Lung (tissue), 12 donors: Measurements from ENCODE around the gene SPOPL. TPM values are rescaled to one million over a fixed set of nuclear protein-coding genes. Genes with fewer than 3 reads are reported as not detected.
A peak's percentile ranks its signal among the peaks of the same experiment; 100 is the strongest.

Source experiments
- ATAC-seq: fragments of 200-7000 bp; cut with Tn5 transposase; one replicate; pipeline ENCODE4 v1.9.1; 2020; ENCODE audit warnings: moderate number of reproducible peaks; ENCODE audit not compliant: insufficient read depth, low FRiP score
- DNase-seq, 3 donors: peaks; one replicate each; pipeline ENCODE4 v3.0.0-alpha.2; 2013 to 2017
- H3K27ac ChIP-seq, 2 donors: one replicate each; pipeline ENCODE4 v1.5.1; 2013; ENCODE audit warnings: mild to moderate bottlenecking in 2 of 2, moderate library complexity in 2 of 2, control low read depth in 1 of 2, inconsistent platforms in 1 of 2, low read depth in 1 of 2, low read length in 1 of 2
- H3K27me3 ChIP-seq, 3 donors: one replicate each; pipeline ENCODE4 v1.5.1; 2013; ENCODE audit warnings: low read length in 2 of 3; ENCODE audit not compliant: control insufficient read depth in 3 of 3, insufficient read depth in 3 of 3
- H3K36me3 ChIP-seq, 4 donors: one replicate each; pipeline ENCODE4 v1.5.1; 2013; ENCODE audit warnings: low read length in 4 of 4, mild to moderate bottlenecking in 1 of 4, moderate library complexity in 1 of 4; ENCODE audit not compliant: control insufficient read depth in 4 of 4, insufficient read depth in 4 of 4
- H3K4me1 ChIP-seq, 5 donors: one replicate each; pipeline ENCODE4 v1.5.1; 2013; ENCODE audit warnings: low read length in 5 of 5, mild to moderate bottlenecking in 2 of 5, moderate library complexity in 1 of 5; ENCODE audit not compliant: control insufficient read depth in 5 of 5, insufficient read depth in 5 of 5
- H3K4me3 ChIP-seq: one replicate; pipeline ENCODE4 v1.5.1; 2013; ENCODE audit warnings: mild to moderate bottlenecking, control low read depth, moderate library complexity
- H3K9ac ChIP-seq, 2 donors: one replicate each; pipeline ENCODE4 v1.5.1; 2013; ENCODE audit warnings: low read length in 2 of 2, control low read depth in 1 of 2; ENCODE audit not compliant: insufficient read depth in 1 of 2
- H3K9me3 ChIP-seq, 4 donors: one replicate each; pipeline ENCODE4 v1.5.1; 2013; ENCODE audit warnings: low read length in 3 of 4, mild to moderate bottlenecking in 1 of 4, moderate library complexity in 1 of 4; ENCODE audit not compliant: control insufficient read depth in 4 of 4, insufficient read depth in 3 of 4
- WGBS, 2 donors: extraction: QIAGEN DNeasy Blood & Tissue Kit; methylation state at CpG; one replicate each; pipeline ENCODE4 v1.1.7; 2013; 5-methylcytosine and 5-hydroxymethylcytosine counted together
- polyA plus RNA-seq, 2 donors: library from polyadenylated mRNA; stranded (reverse); fragments of 200-250 nt; gene quantifications; one replicate each; pipeline ENCODE4 v1.2.1, GENCODE V29; 2013
- total RNA-seq, 2 donors: library from RNA; depleted of rRNA in 1 of 2; stranded (reverse); fragments of >200 nt in 1 of 2; gene quantifications; one replicate each; pipeline ENCODE4 v1.2.1, GENCODE V29; 2014 to 2021
- TF ChIP-seq, protein P1 (sequence below): IDR thresholded peaks from 2 replicates; pipeline ENCODE4 v1.5.1; 2012; ENCODE audit warnings: mild to moderate bottlenecking; ENCODE audit errors: control extremely low read depth, extremely low read depth
- donor health status: control.
- donor health status: control.
- donor health status: Bipolar disorder and iron deficiency.
- donor health status: healthy.
- donor health status: DM: yes; HTN: yes; CAD: no.

The SPOPL gene
- total and polyA plus RNA-seq, 4 donors, result 4.4 to 39.7 (median 18.2) TPM

DNA sequence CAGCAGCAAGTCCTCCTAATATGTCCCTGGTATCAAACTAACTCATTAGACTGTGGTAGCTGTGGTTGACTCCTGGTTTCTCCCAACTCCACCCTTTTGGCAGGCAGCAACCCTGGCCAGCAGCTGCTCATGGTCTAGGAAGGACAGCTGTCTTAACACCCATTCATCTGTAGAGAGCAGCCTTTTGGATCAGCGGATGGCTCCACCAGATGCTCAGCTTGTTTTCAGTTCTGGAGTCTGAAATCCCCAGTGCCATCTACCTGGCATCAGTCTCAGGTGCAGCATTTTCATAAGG lies 100.5 kb downstream of the SPOPL start:
- TF ChIP-seq, protein P1, sequence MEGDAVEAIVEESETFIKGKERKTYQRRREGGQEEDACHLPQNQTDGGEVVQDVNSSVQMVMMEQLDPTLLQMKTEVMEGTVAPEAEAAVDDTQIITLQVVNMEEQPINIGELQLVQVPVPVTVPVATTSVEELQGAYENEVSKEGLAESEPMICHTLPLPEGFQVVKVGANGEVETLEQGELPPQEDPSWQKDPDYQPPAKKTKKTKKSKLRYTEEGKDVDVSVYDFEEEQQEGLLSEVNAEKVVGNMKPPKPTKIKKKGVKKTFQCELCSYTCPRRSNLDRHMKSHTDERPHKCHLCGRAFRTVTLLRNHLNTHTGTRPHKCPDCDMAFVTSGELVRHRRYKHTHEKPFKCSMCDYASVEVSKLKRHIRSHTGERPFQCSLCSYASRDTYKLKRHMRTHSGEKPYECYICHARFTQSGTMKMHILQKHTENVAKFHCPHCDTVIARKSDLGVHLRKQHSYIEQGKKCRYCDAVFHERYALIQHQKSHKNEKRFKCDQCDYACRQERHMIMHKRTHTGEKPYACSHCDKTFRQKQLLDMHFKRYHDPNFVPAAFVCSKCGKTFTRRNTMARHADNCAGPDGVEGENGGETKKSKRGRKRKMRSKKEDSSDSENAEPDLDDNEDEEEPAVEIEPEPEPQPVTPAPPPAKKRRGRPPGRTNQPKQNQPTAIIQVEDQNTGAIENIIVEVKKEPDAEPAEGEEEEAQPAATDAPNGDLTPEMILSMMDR, result no peak
- no peak for ATAC-seq
- Histone ChIP-seq H3K27me3 (no peaks in the 10 kb centered on the region), H3K4me3 (no peak overlapping the region), H3K27ac (no peak overlapping the region), H3K4me1 (peaks cover 0 to 4% (median 0%) of the 10 kb centered on the region in 5 donors), H3K36me3 (no peaks in the 10 kb centered on the region), H3K9me3 (peaks cover 0 to 2% (median 0%) of the 10 kb centered on the region in 4 donors), H3K9ac (no peak overlapping the region)
- 92 to 100% methylated on average over 1 of the region's 1 CpG for WGBS, 2 donors
- DNase-seq, result no peak

DNA sequence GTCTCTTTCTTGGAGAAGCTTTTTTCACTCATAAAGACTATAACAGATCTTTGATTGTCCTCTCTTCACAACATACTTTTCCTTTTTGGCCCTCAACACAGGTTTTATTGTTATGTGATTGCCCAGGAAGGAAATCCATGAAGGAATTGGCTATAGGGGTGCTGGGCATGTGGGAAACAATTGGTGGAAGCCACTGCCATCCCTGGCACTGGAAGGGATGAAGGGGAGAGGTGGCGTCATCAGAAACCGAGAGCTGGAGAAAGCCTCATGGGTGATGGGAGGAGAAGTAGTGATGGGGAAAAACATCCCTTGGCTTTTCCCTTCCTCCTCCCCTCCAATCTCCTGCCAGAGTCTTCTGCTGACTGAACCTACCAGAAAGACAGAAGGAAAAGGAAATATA lies 106.2 kb downstream of the SPOPL start:
- H3K9ac ChIP-seq, result no peak overlapping the region
- ATAC-seq (no peak), DNase-seq (no peak)
- H3K27me3 ChIP-seq, result no peaks in the 10 kb centered on the region
- no peaks in the 10 kb centered on the region for H3K36me3 ChIP-seq
- WGBS, 2 donors, result 69 to 84% methylated on average over 2 of the region's 2 CpGs
- no peak overlapping the region for H3K4me3 ChIP-seq
- peaks cover 0 to 4% (median 0%) of the 10 kb centered on the region in 5 donors for H3K4me1 ChIP-seq
- H3K27ac ChIP-seq, result peak overlapping the region in 1 of 2 donors; percentile 29
- TF ChIP-seq, protein P1, result no peak
- H3K9me3 ChIP-seq, result no peaks in the 10 kb centered on the region

- 91 to 93% methylated on average over 4 of the region's 4 CpGs for WGBS, 2 donors
- ATAC-seq (no peak), DNase-seq (no peak)
- TF ChIP-seq, protein P1, result no peak
- H3K9ac ChIP-seq, result no peak overlapping the region
- no peaks in the 10 kb centered on the region for H3K4me1 ChIP-seq
- H3K36me3 ChIP-seq, result no peaks in the 10 kb centered on the region
- no peaks in the 10 kb centered on the region for H3K9me3 ChIP-seq
- H3K27me3 ChIP-seq, result no peaks in the 10 kb centered on the region
- H3K4me3 ChIP-seq, result no peak overlapping the region
- H3K27ac ChIP-seq, result no peak overlapping the region
Observed at GRCh38 chr2:138609446-138609845, 107.9 kb downstream of the SPOPL start.

DNA sequence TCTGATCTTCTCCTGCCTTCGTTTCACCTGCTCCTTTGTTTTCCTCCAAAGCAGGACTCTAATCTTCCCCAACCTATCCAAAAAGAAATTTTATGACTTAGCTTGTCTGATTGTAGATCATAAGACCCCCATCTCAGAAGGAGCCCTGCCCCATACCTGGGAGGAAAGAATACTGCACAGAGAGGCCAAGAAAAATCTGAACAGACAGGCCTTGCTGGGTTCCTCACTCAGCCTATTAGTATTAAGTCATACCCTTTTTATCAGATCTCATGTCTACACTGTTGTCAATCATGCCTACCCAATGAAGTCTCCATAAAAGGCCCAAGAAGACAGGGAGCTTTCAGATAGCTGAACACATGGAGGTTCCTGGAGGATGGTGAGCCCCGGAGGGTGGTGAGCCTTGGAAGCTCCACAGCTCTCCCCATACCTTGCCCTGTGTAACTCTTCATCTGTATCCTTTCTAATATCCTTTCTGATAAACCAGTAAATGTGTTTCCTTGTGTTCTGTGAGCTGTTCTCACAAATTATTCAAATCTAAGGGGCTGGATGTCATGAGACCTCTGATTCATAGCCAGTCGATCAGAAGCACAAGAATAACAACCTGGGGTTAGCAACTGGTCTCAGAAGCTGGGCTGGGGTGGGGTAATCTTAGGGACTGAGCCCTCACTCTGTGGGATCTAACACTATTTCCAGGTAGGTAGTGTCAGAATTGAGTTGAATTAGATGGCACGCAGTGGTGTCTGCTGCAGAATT lies 108.8 kb downstream of the SPOPL start:
- 90 to 91% methylated on average over 4 of the region's 4 CpGs for WGBS, 2 donors
- TF ChIP-seq, protein P1, result no peak

More for the DNA sequence above, 108.8 kb downstream of the SPOPL start:
- no peak for DNase-seq
- no peaks in the 10 kb centered on the region for H3K36me3 ChIP-seq
- no peak overlapping the region for H3K4me3 ChIP-seq
- no peaks in the 10 kb centered on the region for H3K27me3 ChIP-seq
- no peak for ATAC-seq
- H3K9ac ChIP-seq, result no peak overlapping the region
- no peaks in the 10 kb centered on the region for H3K4me1 ChIP-seq
- no peaks in the 10 kb centered on the region for H3K9me3 ChIP-seq
- H3K27ac ChIP-seq, result no peak overlapping the region
